Measurements from ENCODE around the gene SFMBT1.

GRCh38 chr3:53073553-53074365 is 27.9 kb upstream of the SFMBT1 start:
- no peak for TF ChIP-seq CTCF (IDR thresholded peaks at IDR 0.05)
- no peak for TF ChIP-seq YY1 (IDR thresholded peaks at IDR 0.05; ENCODE audit: low read depth)
- no peak for TF ChIP-seq SIN3A (IDR thresholded peaks at IDR 0.05; ENCODE audit: borderline replicate concordance, low read depth, low read length)
